Ovary (tissue), 9 donors: ENCODE results near the gene GRIK1. TPM values are rescaled to one million over a fixed set of nuclear protein-coding genes. Genes with fewer than 3 reads are reported as not detected.
"Not testable (repeated sequence)": the region's sequence is repeated elsewhere in the genome, so short reads cannot be mapped to it uniquely, and the experiment has no call there.

ENCODE experiments used
- DNase-seq, 5 donors: peaks; one replicate each; pipeline ENCODE4 v3.0.0-alpha.2; 2019 to 2020
- H3K27ac ChIP-seq, 2 donors: fragments of 200-600 bp; one replicate each; pipeline versions ENCODE4 v1.5.1 to v1.8.0; 2019 to 2022
- H3K27me3 ChIP-seq: fragments of 200-600 bp; one replicate; pipeline ENCODE4 v1.8.0; 2022
- H3K36me3 ChIP-seq: fragments of 200-600 bp; sonication (generic); one replicate; pipeline ENCODE4 v1.5.1; 2019
- H3K4me1 ChIP-seq: one replicate; pipeline ENCODE4 v1.8.1; 2013; ENCODE audit warnings: mild to moderate bottlenecking, moderate library complexity; ENCODE audit not compliant: insufficient read depth
- H3K4me3 ChIP-seq: fragments of 200-600 bp; sonication (generic); one replicate; pipeline ENCODE4 v1.5.1; 2017
- H3K9me3 ChIP-seq, 2 donors: fragments of 200-600 bp in 1 of 2; sonication (generic) in 1 of 2; one replicate each; pipeline versions ENCODE4 v1.5.1 to v1.8.1; 2013 to 2019; ENCODE audit warnings: mild to moderate bottlenecking in 1 of 2, moderate library complexity in 1 of 2
- CTCF ChIP-seq, 3 donors: fragments of 450-650 bp in 2 of 3; fragments of 200-600 bp in 1 of 3; IDR thresholded peaks; one replicate each; pipeline versions ENCODE4 v1.5.1 to v1.8.0; 2016 to 2022; ENCODE audit warnings: antibody characterized with exemption in 3 of 3, mild to moderate bottlenecking in 1 of 3
- EP300 ChIP-seq: sonication (generic); formaldehyde crosslinking; IDR thresholded peaks from one replicate; pipeline ENCODE4 v1.6.1; 2017; ENCODE audit warnings: antibody characterized with exemption
- POLR2A ChIP-seq: fragments of 450-650 bp; IDR thresholded peaks from one replicate; pipeline ENCODE4 v1.6.1; 2017; ENCODE audit warnings: antibody characterized with exemption, mild to moderate bottlenecking, moderate library complexity
- WGBS, 3 donors: extraction: QIAGEN DNeasy Blood & Tissue Kit in 1 of 3; methylation state at CpG; one replicate each; pipeline versions ENCODE4 v1.1.5 to v1.1.7; 2013 to 2017; 5-methylcytosine and 5-hydroxymethylcytosine counted together
- intact Hi-C, 4 donors: fragments of 100-400 bp; cut with DNase I; formaldehyde crosslinking; loops; one replicate each; pipeline versions ENCODE4 v1.11.0 to v1.15.1; 2022 to 2023
- polyA plus RNA-seq, 2 donors: library from polyadenylated mRNA; stranded (reverse); fragments of 200-250 nt in 1 of 2; fragments of 350-450 nt in 1 of 2; fragmentation: Illumina TruSeq in 1 of 2; extraction: RNeasy Lipid Tissue Mini Kit (QIAGEN cat#74804) in 1 of 2; gene quantifications; one replicate each; pipeline ENCODE4 v1.2.3, GENCODE V29; 2013 to 2014
- total RNA-seq, 7 donors: library from RNA; depleted of rRNA in 2 of 7; stranded (reverse); fragments of >200 nt in 2 of 7; fragmentation: NEBNext Ultra II Directional in 3 of 7; extraction: Animal tissue kit (Norgen Biotek cat#: 25700) in 3 of 7; gene quantifications; one replicate each; pipeline versions ENCODE4 v1.1.0 to v1.2.4, GENCODE V29; 2016 to 2023
- donor health status: DM: no; HTN: no; CAD: no; lungs with moderate emphysema.
- donor health status: DM: no; HTN: no; CAD: no.
- donor health status: Bipolar disorder and iron deficiency.
- donor health status: DM: yes; HTN: yes; CAD: no.
- donor health status: DM: no; HTN: no; CAD: no.
- donor health status: DM: yes; HTN: yes; CAD: no.

The GRIK1 gene
- total and polyA plus RNA-seq, 9 donors: 0.15 to 1.3 (median 0.34) TPM; not detected in 4

GRCh38 chr21:29975776-29976175 lies 36.0 kb upstream of the GRIK1 start:
- intact Hi-C loops: no loop called here
- no peak for DNase-seq

GRCh38 chr21:29973258-29973657 lies 33.5 kb upstream of the GRIK1 start:
- Histone ChIP-seq H3K36me3 (no peaks in the 10 kb centered on the region), H3K27ac (no peak overlapping the region), H3K4me3 (no peak overlapping the region), H3K4me1 (no peaks in the 10 kb centered on the region), H3K27me3 (no peaks in the 10 kb centered on the region), H3K9me3 (no peaks in the 10 kb centered on the region)
- 85 to 88% (median 85%) methylated on average over 3 of the region's 3 CpGs for whole genome bisulfite sequencing, 3 donors
- DNase-seq: no peak
- TF ChIP-seq POLR2A (no peak), CTCF (IDR thresholded peaks at IDR 0.05) (no peak), EP300 (no peak)
- intact Hi-C loops: no loop called here

More at GRCh38 chr21:29975776-29976175, 36.0 kb upstream of the GRIK1 start:
- TF ChIP-seq CTCF (IDR thresholded peaks at IDR 0.05): no peak
- Histone ChIP-seq H3K27me3 (no peaks in the 10 kb centered on the region), H3K36me3 (no peaks in the 10 kb centered on the region), H3K4me3 (no peak overlapping the region), H3K9me3 (no peaks in the 10 kb centered on the region), H3K4me1 (no peaks in the 10 kb centered on the region), H3K27ac (no peak overlapping the region)
- WGBS, 3 donors: 84 to 87% (median 85%) methylated on average over 3 of the region's 3 CpGs

DNA sequence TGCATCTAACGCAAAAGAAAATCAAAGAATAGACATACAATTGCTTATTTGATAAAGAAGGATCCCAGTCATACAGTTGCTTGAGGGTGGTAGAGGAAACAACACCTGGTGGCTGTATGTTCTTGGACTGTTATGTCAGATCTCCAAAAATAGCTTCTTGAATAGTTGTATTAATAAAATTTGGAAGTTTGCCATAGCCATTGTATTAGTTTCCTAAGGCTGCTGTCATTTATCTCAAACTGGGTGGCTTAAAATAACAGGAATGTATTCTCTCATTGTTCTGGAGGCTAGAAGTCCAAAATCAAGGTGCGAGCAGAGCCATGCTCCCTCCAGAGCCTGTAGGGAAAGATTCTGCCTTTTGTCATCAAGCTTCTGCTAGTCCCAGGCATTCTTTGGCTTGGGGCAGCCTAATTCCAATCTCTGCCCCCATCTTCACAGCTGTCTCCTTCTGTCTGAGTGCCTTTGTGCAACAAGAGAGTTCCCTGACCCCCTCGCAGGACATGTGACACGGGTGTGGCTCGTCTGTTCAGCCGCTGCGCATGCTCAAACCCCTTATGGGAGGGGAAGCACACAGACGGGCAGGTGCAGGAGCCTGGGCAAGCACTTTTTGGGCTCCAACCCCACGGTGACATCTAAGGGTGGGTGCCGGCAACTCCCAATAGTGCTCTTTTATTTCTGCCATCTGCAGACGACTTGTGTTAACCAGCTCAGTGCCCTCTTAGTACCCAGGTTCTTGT lies 21.7 kb upstream of the GRIK1 start:
- Histone ChIP-seq H3K4me1 (no peaks in the 10 kb centered on the region), H3K27ac (no peak overlapping the region), H3K27me3 (no peaks in the 10 kb centered on the region), H3K36me3 (no peaks in the 10 kb centered on the region), H3K4me3 (no peak overlapping the region), H3K9me3 (no peaks in the 10 kb centered on the region)
- intact Hi-C loops: no loop called here
- DNase-seq: no peak
- WGBS, 3 donors: 81 to 89% (median 85%) methylated on average over 11 of the region's 11 CpGs
- TF ChIP-seq CTCF (IDR thresholded peaks at IDR 0.05) (no peak), POLR2A (no peak), EP300 (no peak)

DNA sequence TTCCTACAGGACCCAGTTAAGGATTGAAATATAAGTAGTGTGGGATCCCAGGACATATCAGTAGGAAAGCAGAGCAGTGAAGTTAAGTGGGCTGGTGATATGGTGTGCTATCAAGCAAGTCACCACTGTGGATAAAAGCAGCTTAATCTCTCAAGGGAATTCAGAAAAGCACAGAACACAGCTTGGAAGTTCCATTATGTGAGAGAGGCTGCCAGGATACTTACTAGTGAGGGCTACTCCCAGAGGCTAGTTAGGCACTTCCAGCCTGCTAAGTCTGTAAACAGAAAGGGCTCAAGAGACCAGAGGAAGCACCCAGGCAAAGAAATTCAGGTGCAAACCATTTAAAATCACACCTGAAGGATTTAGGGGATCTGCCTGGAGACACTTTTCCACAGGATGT lies 18.8 kb upstream of the GRIK1 start:
- no peak overlapping the region for H3K27ac ChIP-seq
- H3K9me3 ChIP-seq: no peaks in the 10 kb centered on the region
- H3K27me3 ChIP-seq: no peaks in the 10 kb centered on the region
- H3K4me1 ChIP-seq: no peaks in the 10 kb centered on the region
- no peaks in the 10 kb centered on the region for H3K36me3 ChIP-seq
- no peak for DNase-seq
- no peak overlapping the region for H3K4me3 ChIP-seq
- intact Hi-C loops: no loop called here
- no peak for TF ChIP-seq EP300
- no peak for TF ChIP-seq CTCF (IDR thresholded peaks at IDR 0.05)
- no peak for TF ChIP-seq POLR2A

- H3K9me3 ChIP-seq, DNase-seq, intact Hi-C loops, H3K27me3 ChIP-seq, H3K4me3 ChIP-seq, H3K4me1 ChIP-seq, H3K27ac ChIP-seq, H3K36me3 ChIP-seq: not testable (repeated sequence)
- WGBS, 3 donors: 60 to 76% (median 76%) methylated on average over 2 of the region's 2 CpGs
These were observed 18.2 kb upstream of the GRIK1 start for GRCh38 chr21:29958035-29958434.
